GM21576 (cell line): ENCODE results near the gene PLXNA2.

ENCODE experiments used
- ATAC-seq: cut with Tn5 transposase; IDR thresholded peaks from one replicate; pipeline ENCODE4 v1.9.1; 2021; ENCODE audit warnings: mild to moderate bottlenecking, moderate library complexity; ENCODE audit not compliant: unreplicated experiment

PLXNA2 gene

GRCh38 chr1:208031932-208032320 is 212.3 kb downstream of the PLXNA2 start:
- no peak for ATAC-seq

- no peak for ATAC-seq
Measured at GRCh38 chr1:208031316-208031931, 212.8 kb downstream of the PLXNA2 start.

GRCh38 chr1:208030288-208031091 is 213.7 kb downstream of the PLXNA2 start:
- ATAC-seq: no peak

GRCh38 chr1:208029381-208030287 is 214.6 kb downstream of the PLXNA2 start:
- no peak for ATAC-seq

GRCh38 chr1:208028526-208028925 is 215.7 kb downstream of the PLXNA2 start:
- ATAC-seq: no peak

- ATAC-seq: no peak
Measured at GRCh38 chr1:208027861-208028260, 216.3 kb downstream of the PLXNA2 start.

GRCh38 chr1:208026880-208027438 is 217.2 kb downstream of the PLXNA2 start:
- ATAC-seq: no peak

GRCh38 chr1:208025031-208025430 is 219.2 kb downstream of the PLXNA2 start:
- no peak for ATAC-seq

GRCh38 chr1:208024406-208024805 is 219.8 kb downstream of the PLXNA2 start:
- no peak for ATAC-seq

GRCh38 chr1:208019257-208019656 is 224.9 kb downstream of the PLXNA2 start:
- ATAC-seq: no peak

- no peak for ATAC-seq
Measured at GRCh38 chr1:208015255-208015654, 228.9 kb downstream of the PLXNA2 start.

GRCh38 chr1:208013210-208013609 is 231.0 kb downstream of the PLXNA2 start:
- no peak for ATAC-seq

GRCh38 chr1:208012721-208013120 is 231.5 kb downstream of the PLXNA2 start:
- ATAC-seq: no peak

GRCh38 chr1:208010487-208011071 is 233.6 kb downstream of the PLXNA2 start:
- ATAC-seq: no peak

- no peak for ATAC-seq
Measured at GRCh38 chr1:208009706-208010444, 234.3 kb downstream of the PLXNA2 start.

GRCh38 chr1:208009303-208009702 is 234.9 kb downstream of the PLXNA2 start:
- no peak for ATAC-seq

GRCh38 chr1:208008534-208008933 is 235.7 kb downstream of the PLXNA2 start:
- ATAC-seq: no peak

- ATAC-seq: no peak
Measured at GRCh38 chr1:208007938-208008342, 236.2 kb downstream of the PLXNA2 start.

GRCh38 chr1:208007319-208007937 is 236.8 kb downstream of the PLXNA2 start:
- ATAC-seq: no peak
